Subcutaneous adipose tissue (tissue), 4 donors: ENCODE measurements around the gene POLDIP2. TPM values are rescaled to one million over a fixed set of nuclear protein-coding genes. Genes with fewer than 3 reads are reported as not detected.

Experiments
- total RNA-seq, 4 donors: library from RNA; depleted of rRNA; stranded (reverse); fragments of >200 nt; gene quantifications; one replicate each; pipeline ENCODE4 v1.1.0, GENCODE V29; 2016
- TF ChIP-seq, protein P1 (sequence below): fragments of 450-650 bp; IDR thresholded peaks from one replicate; pipeline ENCODE4 v1.5.1; 2016; ENCODE audit warnings: low read depth, mild to moderate bottlenecking, control low read depth, antibody characterized with exemption, moderate library complexity

The POLDIP2 gene
- total RNA-seq, 4 donors from 2014 or later, result 56.6 to 103 (median 69.3) TPM

DNA sequence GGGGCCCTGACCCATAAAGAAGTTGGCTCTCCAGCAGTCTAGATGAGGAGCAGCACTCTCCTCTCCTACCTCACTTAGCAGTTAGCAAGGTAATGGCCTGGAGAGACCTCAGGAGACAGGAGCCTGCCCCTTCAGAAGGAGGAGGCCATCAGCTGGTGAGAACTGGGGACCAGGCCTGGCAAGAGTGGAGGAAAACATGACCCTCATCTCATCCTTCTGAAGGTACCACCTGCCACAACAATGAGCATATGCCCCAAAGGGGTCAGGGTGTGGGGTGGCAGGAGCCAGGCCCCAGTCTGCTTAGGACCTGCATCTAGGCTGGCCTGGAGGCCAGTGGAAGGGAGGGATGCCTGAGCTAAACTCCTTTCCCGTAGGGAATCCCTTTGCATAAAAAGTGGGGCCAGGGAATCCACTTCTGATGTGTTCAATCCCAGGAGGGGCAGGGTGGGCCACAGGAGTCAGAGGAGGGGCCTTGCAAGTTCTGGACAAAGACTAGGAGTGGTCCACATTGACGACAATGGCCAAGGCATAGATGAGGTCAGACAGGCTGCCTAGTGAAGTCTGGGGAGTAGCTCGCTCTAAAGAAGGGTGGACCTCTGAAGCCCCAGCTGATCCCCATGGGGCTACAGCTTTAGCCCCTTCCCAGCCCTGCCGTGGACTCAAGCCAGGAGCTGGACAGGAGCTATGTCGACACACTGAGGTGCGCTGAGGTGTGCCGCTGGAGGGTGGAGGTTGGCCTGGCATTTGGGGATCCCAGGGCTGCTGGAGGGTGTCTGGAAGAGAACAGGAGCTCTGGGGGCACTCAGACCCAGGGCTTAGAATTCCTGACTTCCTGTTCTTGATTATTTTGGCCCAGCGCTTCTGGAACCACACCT lies 6.7 kb upstream of the POLDIP2 start:
- TF ChIP-seq, protein P1, sequence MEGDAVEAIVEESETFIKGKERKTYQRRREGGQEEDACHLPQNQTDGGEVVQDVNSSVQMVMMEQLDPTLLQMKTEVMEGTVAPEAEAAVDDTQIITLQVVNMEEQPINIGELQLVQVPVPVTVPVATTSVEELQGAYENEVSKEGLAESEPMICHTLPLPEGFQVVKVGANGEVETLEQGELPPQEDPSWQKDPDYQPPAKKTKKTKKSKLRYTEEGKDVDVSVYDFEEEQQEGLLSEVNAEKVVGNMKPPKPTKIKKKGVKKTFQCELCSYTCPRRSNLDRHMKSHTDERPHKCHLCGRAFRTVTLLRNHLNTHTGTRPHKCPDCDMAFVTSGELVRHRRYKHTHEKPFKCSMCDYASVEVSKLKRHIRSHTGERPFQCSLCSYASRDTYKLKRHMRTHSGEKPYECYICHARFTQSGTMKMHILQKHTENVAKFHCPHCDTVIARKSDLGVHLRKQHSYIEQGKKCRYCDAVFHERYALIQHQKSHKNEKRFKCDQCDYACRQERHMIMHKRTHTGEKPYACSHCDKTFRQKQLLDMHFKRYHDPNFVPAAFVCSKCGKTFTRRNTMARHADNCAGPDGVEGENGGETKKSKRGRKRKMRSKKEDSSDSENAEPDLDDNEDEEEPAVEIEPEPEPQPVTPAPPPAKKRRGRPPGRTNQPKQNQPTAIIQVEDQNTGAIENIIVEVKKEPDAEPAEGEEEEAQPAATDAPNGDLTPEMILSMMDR, result no peak

GRCh38 chr17:28363186-28363585 lies 5.9 kb upstream of the POLDIP2 start:
- TF ChIP-seq, protein P1, result no peak

DNA sequence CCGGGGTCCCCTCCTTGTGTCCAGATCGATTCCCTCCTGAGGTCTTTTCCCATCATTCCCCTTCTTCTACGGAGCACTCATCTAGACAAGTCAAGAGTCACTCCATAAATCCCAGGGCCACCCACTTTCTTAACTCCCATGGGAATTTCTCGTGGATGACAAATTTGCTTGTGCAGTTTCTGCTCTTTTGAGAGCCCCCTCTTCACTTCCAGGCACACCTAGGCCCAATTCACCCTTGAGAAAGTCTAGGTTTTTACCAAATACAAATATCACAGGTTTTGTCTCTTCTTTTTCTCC lies 522 bp upstream of the POLDIP2 start:
- TF ChIP-seq, protein P1, result no peak

- TF ChIP-seq, protein P1, result no peak
Observed at GRCh38 chr17:28350271-28350670, 7.1 kb downstream of the POLDIP2 start.

DNA sequence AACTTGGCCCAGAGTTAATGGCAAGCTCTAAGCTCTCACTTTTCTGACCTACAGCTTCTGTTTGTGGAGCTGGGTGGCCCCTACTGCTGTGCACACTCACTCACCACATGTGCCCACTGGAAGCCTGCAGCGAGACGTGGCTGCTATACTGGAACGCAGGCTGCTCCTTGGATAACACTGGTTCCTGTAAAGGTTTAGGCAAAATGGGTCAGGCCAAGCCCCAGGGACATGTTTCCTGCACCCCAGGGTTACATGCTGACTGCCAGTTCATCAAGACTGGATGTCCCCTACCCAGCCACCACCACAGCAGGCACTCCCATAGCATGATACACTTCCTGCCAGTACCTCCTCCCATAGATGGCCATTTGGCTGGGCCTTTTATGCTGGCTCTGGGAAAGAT lies 8.3 kb downstream of the POLDIP2 start:
- TF ChIP-seq, protein P1, result no peak

DNA sequence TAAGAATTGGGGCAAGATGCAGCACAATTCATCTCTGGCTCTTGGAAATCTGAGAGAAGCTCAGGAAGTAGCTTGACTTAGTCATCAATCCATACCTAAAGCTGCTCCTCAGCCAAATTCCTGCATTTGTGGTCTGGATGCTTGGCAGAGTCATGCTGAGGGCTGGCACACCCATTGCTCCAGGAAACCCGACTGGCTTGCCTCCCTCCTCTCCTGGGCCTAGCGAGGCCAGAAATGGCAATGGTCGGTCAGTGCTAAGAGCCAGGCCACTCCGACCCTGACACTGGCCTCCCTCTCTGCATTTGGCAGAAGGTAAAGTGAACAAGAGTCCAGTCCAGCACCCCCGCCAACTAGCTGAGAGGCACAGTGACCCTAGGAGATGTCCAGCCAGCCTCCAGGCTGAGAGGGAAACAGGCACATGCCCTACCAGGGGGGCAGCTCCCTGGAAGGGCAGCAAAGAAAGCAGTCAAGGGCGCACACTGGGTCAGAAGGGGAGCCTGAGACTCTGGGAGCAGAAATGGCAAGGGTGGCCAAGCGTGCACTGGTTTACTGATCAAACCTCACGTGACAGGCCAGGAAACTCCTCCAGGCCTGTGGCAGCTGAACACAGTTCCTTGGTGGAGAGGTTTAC lies 10.0 kb downstream of the POLDIP2 start:
- TF ChIP-seq, protein P1, result no peak

DNA sequence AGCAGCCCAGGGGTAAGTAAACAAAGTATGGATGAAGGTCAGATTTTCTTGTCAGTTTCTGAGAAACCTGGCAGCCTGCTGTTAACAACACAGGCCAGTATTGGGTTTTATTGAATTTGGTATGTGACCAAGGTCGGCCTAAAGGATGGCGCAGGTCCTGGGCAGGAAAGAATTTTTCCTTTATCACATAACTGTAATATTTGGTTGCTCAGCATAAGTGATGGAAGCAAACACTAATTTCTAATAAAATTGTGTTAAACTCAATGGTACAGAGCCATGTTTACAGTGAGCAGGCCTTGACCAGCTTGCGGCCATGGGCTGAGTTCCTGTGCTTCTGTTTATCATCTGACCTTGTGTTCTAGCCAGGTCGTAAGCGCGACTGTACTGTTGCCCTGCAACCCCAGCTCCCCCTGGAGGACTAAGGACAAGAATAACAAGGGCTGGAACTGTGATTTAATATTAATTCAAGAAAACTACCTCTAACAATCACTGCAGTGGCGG lies 10.5 kb downstream of the POLDIP2 start:
- TF ChIP-seq, protein P1, result no peak
